ENCODE measurements around the gene EFCAB14.
"Not testable (repeated sequence)": the region's sequence is repeated elsewhere in the genome, so short reads cannot be mapped to it uniquely, and the experiment has no call there.

EFCAB14 gene

GRCh38 chr1:46682064-46682463, 36.9 kb downstream of the EFCAB14 start:
- no peak for DNase-seq

DNA sequence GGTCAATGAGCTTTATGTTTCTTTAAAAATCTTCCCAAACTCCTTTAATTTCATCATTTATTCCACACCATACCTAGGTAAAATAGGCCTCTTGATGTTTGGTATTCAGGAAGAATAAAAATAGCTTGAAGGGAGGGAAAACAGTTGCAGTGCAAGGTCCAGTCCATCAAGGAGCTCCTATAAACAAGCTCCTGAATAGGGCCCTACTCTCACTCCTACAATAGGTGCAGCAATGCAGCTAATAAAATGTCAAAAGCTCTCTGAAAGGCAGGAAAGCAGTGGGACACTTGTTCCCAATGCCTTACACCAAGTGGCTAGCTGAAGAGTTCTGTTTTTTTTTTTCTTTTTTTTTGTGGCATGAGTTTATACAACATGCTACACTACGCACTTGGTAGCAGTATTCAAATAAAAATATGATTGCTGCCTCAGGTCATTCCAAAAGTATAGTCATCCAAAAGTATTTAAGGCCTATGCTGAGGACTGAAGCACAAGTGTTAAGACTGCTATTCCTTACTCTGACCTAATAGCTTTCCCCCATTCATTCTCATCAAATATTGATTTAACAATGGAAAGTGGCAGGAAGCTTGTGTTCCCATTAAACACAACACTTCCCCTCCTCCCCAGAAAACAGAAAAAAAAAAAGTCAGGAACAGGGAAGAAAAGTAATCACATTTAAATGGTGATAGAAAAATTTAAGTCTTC, 37.4 kb downstream of the EFCAB14 start:
- DNase-seq: no peak

GRCh38 chr1:46679789-46680573, 38.9 kb downstream of the EFCAB14 start:
- no peak for DNase-seq

- no peak for DNase-seq
Observed at GRCh38 chr1:46677339-46677738, 41.6 kb downstream of the EFCAB14 start.

GRCh38 chr1:46676531-46676930, 42.4 kb downstream of the EFCAB14 start:
- DNase-seq: no peak

DNA sequence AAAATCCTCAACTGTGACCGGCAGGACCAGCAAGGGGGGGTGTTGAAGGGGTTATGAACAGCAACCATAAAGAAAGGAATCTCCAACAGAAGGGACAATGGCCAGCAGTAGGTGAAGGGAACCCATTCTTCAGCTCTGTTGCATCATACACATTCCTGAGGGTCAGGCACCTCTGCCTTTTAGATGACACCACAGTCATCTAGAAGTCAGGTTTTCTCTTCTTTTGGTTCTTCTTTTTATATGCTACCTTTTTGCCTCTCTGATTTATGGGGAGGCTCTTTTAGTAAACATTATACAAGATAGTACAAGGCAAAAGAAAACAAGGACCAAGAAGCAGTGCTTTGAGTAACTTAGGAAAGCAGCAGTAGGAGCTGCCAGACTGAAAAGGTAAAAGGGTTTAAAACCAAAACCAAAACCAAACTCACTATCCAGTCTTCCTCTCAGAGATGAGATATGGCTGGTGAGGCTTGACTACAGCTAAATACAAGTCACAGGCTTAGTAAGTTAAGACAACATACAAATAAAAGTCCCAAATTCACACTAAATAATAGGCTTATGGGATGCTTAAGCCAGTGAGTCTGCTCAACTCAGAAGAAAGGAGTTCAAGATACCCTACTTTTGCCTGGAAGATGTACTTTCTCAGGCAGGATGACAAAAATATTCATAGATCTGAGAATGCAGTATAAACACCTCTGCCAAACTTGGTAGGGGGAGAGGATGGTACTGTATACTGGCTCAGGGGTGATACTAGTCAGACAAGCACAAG, 43.2 kb downstream of the EFCAB14 start:
- no peak for DNase-seq

DNA sequence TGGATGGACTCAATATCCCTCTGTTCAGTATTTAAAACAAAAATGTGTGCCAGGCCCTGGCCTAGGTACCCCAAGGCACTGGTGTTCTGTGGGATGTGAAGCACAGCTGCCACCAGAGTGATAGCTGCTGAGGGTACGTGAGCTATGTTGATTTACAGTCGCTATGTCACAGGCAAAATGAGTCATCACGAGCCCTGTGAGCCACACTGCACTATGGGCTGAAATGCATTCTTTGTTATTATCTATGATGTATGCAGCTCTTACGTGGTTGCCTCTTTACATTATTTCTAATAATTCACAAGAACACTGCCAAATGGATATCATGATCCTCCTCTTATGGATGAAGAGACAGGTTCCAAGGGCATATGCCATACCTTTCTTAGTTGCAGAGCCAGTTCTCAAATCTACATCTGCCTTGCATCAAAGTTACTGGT, 45.1 kb downstream of the EFCAB14 start:
- no peak for DNase-seq

DNA sequence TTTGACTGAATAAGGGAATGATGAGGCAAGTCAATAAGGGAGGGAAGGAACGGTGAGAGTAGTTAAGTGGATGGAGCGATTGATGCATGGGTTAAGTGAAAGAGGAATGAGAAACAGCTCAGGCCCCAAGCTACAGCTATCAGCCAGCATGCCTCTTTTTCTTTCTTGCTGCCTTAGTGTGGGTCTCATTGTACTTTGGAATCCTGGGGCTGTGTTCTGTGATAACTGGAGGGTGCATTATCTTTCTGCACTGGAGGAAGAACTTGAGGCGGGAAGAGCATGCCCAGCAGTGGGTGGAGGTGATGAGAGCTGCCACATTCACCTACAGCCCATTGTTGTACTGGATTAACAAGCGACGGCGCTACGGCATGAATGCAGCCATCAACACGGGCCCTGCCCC, 46.2 kb downstream of the EFCAB14 start:
- no peak for DNase-seq

- no peak for DNase-seq
Observed at GRCh38 chr1:46671554-46671953, 47.4 kb downstream of the EFCAB14 start, which contains the start of gene TEX38. TSS of gene TEX38 (plus strand) at chr1:46671854. CDS start at chr1:46671935, 81 bp downstream.

DNA sequence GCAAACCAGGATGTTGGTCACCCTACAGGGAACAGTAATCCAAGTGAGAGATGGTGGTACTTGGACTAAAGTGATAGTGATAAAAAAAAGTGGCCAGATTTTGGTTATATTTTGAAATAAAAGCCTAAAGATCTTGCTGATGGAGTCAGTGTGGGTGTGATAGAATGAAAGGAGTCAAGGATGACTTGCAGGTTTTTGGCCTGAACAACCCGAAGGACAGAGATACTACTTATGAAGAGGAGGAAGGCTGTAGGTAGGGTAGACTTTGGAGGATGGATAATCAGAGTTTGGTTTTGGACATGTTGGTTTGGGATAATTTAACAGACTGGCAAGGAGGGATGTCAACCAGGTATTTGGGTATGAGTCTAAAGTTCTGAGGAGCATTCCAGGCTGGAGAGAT, 48.8 kb downstream of the EFCAB14 start:
- DNase-seq: no peak

DNA sequence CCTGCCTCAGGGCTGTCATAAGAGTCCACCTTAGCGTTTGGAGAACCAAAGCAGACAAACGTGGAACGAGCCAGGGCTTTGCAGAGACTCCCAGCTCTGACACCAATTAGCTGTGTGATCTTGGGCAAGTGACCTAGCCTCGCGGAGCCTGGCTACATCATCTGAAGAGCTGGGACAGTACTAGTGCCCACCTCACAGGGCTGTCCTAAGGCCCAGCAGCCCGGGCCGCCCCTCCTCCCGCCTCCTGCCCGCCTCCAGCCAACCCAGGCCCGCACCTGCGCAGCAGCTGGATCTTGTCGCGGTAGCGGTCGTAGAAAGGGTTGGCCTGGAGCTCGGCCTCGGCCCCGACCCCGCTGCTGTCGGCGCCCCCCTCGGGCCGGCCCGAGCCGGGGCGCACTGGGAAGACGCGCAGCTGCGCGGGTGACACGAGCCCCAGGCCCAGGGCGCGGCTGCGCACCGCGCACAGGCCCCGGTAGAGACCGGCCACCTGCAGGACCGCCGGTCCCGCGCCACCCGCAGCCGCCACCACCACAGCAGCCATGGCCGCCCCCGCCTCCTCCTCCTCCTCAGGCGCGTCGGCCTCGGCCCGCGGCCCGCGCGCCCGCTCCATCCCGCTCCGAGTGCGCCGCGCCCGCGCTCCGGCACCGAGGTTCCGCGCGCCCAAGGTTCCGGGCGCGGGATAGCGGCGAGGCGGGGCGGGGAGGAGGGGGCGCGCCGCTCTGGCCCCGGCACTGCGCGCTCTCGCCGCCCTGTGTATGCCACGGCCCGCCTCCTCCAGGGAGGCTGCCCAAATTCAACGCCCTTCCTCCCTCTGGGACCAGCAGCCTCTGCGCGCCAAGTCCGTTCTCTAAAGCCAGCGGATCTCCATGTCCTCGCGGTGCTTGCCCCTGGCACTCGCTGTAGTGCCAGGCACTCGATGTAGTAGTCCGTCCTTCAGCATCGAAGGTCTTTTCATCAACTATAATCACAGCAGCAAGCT, 50.8 kb downstream of the EFCAB14 start, which contains the start of gene ATPAF1:
Gene ATPAF1 (minus strand): TSS at position 583 of the 979 bp plus-strand sequence. CDS start 42 bp downstream, at position 541.
- no peak for DNase-seq

DNA sequence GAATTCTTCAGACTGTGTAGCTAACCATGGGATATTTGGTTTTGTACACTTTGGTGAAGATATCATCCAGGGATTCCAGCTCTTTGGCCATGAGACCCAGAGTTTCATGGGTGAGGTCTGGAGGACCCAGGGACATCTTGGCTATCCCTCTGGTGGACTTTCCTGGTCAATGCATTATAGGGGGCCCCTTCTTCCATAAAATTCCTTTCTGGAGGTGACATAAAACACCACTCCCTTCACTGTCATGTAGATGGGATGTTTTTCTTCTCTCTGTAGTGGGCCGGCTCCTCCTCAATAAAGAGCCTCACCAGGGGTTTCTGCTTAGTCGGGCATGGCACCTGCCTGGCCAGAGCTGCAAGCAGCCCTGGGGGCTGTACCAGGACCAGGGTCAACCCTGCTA, 52.9 kb downstream of the EFCAB14 start:
- DNase-seq: no peak

- not testable (repeated sequence) for DNase-seq
Observed at GRCh38 chr1:46662919-46663318, 56.0 kb downstream of the EFCAB14 start.

DNA sequence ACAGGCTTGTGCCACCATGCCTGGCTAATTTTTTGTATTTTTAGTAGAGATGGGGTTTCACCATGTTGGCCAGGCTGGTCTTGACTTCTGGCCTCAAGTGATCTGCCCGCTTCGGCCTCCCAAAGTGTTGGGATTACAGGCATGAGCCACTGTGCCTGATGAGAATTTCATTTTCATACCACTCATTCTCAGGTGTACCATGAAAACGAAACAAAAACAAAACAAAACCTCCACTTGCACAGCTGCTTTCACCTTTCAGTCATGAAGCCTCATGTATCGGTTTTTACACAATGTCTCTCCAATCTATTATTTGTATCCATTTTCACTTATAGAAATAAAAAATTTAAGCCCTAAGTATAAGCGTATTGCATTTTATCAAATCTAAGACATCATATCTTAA, 58.8 kb downstream of the EFCAB14 start:
- not testable (repeated sequence) for DNase-seq

DNA sequence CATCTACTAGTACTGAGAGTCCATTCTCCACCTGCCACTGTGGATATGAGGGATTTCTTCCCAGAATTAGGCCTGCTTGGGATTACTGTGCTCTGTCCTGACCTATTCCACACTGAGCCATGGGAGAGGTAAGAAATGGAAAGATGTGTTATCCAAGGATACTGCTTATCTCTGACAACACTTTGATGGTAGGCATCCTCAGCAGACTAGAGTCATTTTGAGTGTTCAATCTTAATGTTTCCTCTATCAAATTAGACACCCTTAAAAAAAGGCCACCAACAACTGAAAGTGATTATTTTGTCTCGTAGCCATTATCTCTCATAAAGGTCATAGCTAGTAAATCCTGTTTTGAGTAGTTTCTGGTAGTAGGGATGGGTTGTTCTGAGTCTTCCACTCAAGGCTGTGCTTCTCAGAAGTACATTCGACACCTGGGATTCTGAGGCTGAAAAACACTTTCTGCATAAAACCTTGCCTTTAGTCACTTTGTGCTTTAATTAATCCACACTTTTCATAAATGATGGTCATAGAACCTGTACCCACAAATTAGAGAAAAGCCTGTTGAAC, 59.5 kb downstream of the EFCAB14 start:
- no peak for DNase-seq

- DNase-seq: no peak
Observed at GRCh38 chr1:46657775-46658174, 61.1 kb downstream of the EFCAB14 start.

GRCh38 chr1:46656643-46657042, 62.3 kb downstream of the EFCAB14 start:
- DNase-seq: no peak

DNA sequence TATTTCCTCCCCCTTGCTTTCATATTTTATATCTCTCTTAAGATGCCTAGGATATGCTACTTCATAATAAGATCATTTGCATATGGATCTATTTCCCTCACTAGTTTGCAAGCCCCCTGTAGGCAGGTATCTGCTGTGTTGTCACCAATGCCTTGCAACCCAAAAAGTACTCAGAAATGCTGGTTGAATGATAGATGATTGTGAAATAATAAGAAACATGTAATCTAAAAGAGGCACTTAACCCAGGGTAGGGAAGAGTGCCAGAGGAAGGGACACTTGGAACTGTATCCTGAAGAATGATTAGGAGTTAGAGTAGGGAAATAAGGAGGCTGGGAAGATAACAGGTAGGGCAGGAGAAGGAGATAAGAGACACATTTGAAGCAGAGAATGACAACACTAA, 63.1 kb downstream of the EFCAB14 start:
- DNase-seq: no peak

GRCh38 chr1:46654698-46655097, 64.2 kb downstream of the EFCAB14 start:
- DNase-seq: not testable (repeated sequence)

DNA sequence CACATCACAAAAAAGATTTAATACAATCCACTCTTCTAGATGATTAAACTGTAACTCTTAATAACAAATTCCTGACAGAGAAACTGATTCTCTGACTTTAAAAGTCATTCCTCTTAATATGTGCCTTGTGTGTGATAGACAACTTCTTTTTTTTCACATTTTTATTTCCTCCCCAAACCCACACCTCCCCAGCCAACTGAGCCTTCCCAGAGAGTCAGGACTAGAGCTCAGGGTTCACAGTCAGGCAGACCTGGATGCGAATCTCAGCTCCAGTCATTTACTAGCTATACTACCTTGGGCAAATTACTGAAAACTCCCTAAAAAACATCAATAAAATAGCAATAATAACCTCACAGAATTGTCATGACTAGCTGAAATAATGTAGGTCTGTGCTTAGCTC, 64.9 kb downstream of the EFCAB14 start:
- no peak for DNase-seq

- DNase-seq: no peak
Observed at GRCh38 chr1:46653405-46653958, 65.4 kb downstream of the EFCAB14 start.

Data from GOT3 (cell line).